NCI-H2196 treated with DMSO at 0.1 percent for 48 hours (cell line): ENCODE measurements around the gene KLHL29.

Source experiments
- DNase-seq: peaks from one replicate; lab custom pipeline; 2025; ENCODE audit not compliant: unreplicated experiment; lab: John Stamatoyannopoulos, UW

KLHL29 gene

GRCh38 chr2:23468474-23469141, 83.6 kb downstream of the KLHL29 start:
- no peak for DNase-seq

- no peak for DNase-seq
These were observed 84.2 kb downstream of the KLHL29 start for GRCh38 chr2:23469142-23469540.

- no peak for DNase-seq
These were observed 90.1 kb downstream of the KLHL29 start for GRCh38 chr2:23475036-23475435.

DNA sequence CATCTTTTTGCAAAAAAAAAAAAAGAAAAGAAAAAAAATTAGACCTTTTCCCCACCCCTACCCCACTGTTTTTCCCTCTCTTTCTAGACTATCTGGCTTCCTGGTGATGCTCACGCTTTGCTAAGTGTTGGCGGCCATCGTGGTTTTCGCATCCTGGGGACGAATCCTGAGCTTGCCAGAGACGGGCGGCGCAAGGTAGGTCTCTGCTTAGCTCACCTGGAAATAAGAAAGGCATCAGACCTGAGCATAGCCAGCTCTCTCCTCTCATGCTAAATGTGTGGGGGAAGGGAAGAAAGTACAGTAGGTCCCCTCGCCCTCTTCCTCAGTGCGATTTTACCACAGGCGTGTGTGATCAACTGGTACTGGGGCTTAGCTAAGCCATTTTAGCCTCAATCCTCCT, 90.5 kb downstream of the KLHL29 start:
- DNase-seq, result no peak

DNA sequence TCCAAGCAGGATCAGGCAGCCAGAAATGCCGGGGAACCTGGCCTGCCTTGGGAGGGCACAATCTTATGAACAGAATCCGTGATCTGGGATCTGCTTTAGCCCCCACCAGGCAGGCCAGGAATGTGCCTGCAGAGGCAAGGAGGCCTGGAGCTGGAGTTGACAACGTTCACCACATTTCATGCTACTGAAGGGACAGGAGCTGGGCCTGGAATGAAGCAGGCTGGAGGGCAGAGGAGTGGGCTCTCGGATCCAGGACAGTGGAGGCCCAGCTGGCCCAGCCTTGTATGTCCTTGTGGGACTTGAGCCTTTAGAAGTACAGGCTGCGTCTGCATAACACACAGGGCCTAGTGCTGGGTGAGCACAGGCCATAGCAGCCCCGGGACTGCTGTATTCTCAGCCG, 91.8 kb downstream of the KLHL29 start:
- DNase-seq, result no peak

DNA sequence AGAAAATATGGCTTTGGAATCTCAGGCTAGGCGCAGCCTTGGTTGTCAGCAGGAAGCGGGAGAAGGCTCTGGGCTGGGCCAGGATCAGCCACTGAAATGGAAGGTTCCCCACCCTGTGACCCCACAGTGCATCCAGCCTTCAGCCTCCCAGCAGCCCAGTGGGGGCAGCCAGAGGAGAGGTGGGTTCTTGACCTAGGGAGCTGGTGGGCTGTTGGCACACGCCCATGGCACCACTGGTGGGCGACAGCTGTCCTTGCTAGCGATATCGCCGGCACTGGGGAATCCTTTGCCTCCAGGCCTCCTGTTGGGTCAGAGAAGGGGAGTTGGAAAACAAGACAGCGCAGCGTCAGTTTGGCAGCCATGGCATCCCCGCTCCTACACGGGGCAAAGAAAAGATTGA, 92.4 kb downstream of the KLHL29 start:
- DNase-seq, result no peak

DNA sequence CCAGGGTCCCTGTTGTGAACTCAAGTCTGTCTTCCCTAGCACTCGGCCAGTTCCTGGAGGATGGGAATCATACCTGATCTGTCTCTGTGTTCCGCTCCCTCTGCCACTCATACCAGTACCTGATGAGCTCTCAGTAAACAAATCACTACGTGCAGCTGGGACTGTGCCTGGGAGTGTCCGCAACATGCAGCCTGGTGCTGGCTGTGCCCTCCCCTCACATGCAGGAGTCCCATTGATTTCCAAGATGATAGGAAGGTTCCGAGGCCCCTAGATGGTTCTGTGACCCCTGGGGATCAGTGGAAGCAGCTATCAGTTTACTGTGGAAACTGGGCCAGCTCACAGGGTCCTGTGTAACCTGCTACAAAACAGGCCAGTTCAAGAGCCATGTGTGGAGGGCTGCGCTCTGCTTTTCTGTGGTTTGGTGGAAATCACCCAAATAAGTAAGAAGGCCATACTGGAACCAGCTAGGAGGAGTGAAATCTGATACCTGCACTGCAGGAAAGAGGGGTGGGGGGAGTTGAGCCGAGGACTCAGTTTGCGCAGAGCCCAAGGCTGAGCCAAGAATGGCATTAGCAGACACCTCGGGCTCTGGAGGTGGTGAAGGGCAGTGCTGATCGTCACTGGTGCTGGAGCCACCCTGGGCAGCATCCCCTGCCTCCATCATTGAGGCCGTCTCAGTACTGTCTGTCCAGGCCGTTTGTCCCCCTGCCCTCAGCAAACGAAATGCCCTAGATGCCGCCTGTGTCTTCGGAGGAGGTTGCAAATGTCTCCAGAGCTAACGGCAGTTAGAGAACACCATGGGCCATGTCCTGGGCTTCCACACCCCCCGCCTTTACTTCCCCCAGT, 93.3 kb downstream of the KLHL29 start:
- no peak for DNase-seq

GRCh38 chr2:23478933-23479683, 94.1 kb downstream of the KLHL29 start:
- no peak for DNase-seq

DNA sequence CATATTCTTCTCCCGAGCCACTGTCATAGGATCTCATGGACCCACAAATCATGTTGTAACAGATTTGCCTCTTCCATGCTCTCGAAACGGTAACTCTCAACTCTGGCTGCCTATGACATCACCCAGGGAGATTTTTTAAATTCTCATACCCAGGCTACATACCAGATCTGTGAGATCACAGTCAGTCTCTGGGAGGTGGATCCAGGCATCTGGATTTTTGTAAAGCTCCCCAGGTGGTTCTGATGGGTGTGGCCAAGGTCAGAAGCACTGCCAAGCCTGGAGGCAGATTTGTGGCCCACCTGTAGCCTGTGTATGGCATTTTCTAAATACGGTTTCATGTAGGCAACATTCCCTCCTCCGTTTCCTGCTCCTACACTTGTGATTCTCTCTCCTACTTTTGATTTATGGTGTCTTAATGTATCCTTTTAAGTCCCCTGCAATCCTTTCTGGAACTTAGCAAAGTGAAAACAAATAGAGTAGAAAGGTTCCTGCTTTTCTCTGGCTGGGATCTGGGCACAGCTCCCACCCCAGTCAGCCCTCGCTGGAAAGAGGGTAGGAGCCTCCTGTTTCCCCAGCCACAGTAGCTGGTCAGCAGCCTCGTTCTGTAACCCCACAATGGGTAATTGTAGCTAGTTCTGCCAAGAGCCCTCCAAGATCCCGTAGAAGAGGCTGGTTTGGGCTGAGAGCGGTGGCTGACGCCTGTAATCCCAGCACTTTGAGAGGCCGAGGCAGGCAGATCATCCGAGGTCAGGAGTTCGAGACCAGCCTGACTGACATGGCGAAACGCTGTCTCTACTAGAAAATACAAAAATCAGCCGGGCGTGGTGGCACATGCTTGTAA, 96.2 kb downstream of the KLHL29 start:
- no peak for DNase-seq

DNA sequence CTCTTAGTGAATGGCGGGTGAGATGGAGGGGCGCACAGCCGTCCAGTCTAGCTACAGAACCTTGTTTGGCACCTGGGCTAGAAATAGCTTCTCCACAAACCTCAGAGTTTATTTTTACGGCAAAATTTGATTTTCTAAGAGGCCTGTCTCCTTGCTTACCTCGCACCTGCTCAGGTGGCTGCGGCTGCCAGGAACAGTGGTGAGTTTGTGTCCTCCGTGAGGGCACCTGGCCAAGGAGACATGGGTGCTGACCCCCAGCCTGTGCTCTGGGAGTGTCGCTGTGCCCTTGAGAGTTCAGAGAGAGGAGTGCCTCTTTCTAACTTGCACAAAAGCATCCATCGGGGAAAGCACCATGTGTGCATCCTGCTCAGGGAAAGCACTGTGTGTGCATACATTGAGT, 97.2 kb downstream of the KLHL29 start:
- DNase-seq, result no peak

- no peak for DNase-seq
These were observed 97.6 kb downstream of the KLHL29 start for GRCh38 chr2:23482607-23483006.

DNA sequence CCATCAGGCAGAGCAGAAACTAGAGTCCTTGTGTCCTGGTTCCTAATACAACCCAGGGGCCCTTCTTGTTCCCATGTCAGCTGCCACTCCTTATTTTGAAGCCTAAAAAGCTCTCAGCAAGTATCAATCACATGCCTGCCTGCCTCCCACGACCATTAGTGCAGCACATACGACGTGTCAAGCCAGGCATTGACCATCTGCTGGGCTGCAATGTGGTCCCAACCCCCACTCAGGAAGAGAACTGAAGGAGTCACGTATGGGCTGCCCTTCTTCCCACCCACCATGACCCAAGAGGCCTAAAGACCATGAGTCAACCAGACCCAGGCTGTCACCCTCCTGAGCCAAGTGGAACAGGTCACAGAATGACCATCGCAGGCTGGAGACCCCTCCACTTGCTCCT, 98.8 kb downstream of the KLHL29 start:
- no peak for DNase-seq

DNA sequence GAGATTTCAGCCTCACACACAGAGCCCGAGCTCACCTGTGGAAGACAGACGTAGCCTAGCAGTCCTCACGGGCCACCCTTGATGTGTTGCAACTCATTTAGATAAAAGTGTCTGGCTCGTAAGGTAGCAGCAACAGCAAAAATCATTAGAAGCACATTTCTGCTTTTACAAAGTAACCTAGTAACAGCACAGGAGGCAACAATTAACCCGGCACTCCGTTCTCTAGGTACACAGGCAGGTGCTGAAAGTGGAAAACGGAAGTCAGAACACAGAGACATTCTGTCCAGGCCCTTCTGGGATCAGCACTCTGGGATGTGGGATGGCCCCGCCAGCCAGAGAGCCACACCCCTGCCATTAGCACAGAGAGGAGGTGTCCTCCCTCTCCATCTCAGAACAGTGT, 99.3 kb downstream of the KLHL29 start:
- no peak for DNase-seq

- no peak for DNase-seq
These were observed 99.8 kb downstream of the KLHL29 start for GRCh38 chr2:23484767-23485166.

- no peak for DNase-seq
These were observed 100.3 kb downstream of the KLHL29 start for GRCh38 chr2:23485261-23485660.

- no peak for DNase-seq
These were observed 101.1 kb downstream of the KLHL29 start for GRCh38 chr2:23485841-23486683.

- no peak for DNase-seq
These were observed 101.7 kb downstream of the KLHL29 start for GRCh38 chr2:23486684-23487075.

DNA sequence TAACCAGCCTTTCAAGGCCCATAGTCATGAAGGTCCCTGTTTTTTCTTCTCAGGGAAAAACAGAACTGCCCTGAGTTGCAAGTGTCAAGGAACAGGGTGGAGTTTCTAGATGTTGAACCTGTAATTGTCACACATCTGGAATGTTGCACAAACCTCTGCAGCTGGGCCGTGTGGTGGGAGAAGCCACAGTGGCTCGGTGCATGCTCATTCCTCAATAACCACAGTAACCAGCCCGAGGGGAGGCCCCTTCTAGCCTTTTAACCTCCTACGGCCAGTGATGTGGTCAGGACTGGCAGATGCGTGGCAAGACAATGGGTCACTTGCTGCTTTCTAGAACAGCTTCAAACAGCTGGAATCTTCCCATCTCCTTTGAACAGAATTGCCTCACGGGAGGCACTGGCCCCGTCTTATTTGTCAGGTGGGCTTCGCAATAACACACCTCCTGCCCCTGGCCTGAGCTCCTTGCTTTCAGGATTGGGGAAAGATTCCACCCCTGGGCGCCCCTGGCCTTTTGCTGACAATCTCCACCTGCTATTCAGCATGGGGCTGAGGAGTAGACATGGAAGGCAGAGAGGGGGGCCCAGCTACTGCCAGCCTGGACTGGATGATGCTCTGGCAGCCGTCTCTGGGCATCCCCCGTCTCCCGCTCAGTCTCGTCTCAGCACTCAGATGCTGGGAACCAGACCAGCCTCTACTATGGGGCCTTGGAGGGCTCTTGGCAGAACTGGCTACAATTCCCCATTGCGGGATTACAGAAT, 102.9 kb downstream of the KLHL29 start:
- DNase-seq, result no peak

DNA sequence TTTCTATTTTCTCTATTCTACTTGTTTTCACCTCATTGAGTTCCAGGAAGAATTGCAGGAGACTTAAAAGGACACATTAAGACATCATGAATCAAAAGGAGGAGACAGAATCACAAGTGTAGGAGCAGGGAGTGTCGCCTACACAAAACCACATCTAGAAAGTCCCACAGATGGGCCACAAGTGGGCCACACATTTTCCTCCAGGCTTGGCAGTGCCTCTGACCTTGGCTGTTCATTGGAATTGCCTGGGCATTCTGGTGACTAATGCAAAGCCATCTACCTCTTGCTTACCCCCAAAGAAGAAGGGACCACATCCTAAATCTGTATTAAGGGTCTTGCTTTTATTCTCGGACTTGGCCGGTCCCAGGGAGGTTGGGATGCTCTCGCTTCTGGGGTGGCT, 103.6 kb downstream of the KLHL29 start:
- no peak for DNase-seq
